Colonic mucosa (tissue), 4 donors: ENCODE data around the gene UNC13C. TPM values are rescaled to one million over a fixed set of nuclear protein-coding genes. Genes with fewer than 3 reads are reported as not detected.

ENCODE experiments used
- DNase-seq: peaks from one replicate; pipeline ENCODE4 v3.0.0-alpha.2; 2020
- H3K27ac ChIP-seq: fragments of 200-600 bp; one replicate; pipeline ENCODE4 v1.8.0; 2021
- H3K27me3 ChIP-seq: fragments of 200-600 bp; one replicate; pipeline ENCODE4 v1.8.0; 2021
- H3K36me3 ChIP-seq: fragments of 200-600 bp; one replicate; pipeline ENCODE4 v1.8.0; 2021
- H3K4me1 ChIP-seq: fragments of 200-600 bp; one replicate; pipeline ENCODE4 v1.8.0; 2021; ENCODE audit warnings: mild to moderate bottlenecking
- H3K4me3 ChIP-seq: fragments of 200-600 bp; one replicate; pipeline ENCODE4 v1.8.0; 2021
- H3K9ac ChIP-seq, 2 donors: one replicate each; pipeline ENCODE4 v1.7.0; 2013; ENCODE audit warnings: control low read depth in 2 of 2, low read depth in 2 of 2, low read length in 2 of 2
- H3K9me3 ChIP-seq: fragments of 200-600 bp; one replicate; pipeline ENCODE4 v1.8.0; 2021
- intact Hi-C: fragments of 100-400 bp; cut with DNase I; formaldehyde crosslinking; loops from one replicate; pipeline ENCODE4 v1.14.1; 2022
- total RNA-seq, 2 donors: library from RNA; stranded (reverse); fragmentation: NEBNext Ultra II Directional in 1 of 2; extraction: Animal tissue kit (Norgen Biotek cat#: 25700) in 1 of 2; gene quantifications; one replicate each; pipeline ENCODE4 v1.2.1, GENCODE V29; 2021
- TF ChIP-seq, protein P1 (sequence below): fragments of 200-600 bp; IDR thresholded peaks from one replicate; pipeline ENCODE4 v1.8.0; 2022; ENCODE audit warnings: antibody characterized with exemption, mild to moderate bottlenecking
- donor health status: healthy.
- donor health status: DM: no; HTN: no; CAD: no.
- donor health status: DM: no; HTN: no; CAD: no.

The UNC13C gene
- total RNA-seq, 2 donors from 2014 or later, result 0.05 to 0.13 TPM

DNA sequence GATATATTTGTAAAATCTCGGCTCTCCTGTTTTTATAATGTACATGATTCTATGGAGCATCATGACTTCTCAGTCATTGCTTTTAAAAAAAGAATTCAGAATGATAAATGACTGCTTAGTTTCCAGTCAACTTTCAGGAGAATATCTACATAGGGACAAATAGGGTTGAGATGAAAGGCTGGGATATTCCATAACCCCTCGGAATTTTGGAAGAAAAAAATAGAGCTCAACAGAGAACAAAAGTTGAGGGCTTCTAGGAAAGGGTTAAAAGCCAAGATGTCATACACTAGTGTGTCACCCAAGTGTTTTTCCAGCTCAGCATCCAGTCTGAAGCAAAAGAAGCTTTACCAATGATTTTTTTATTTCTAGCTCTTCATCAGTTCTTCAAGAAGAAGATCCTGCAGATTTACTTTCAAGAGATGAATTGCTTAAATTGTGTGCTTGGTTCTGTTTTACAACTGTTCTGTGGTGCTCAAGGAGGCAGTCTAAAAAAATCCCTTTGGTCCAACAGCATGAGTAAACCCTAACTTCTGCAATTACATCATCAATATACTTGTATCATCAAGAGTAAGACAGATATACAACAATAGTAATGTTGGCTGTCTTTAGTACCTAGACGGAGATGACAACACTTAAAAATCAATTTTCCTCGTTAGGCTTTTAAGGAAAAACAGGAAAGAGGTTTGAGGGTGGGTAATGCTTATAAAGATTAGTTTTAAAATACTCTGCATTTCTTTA, 979 bp downstream of the UNC13C start:
- no peak for DNase-seq
- no peak overlapping the region for H3K9ac ChIP-seq
- no peaks in the 10 kb centered on the region for H3K36me3 ChIP-seq
- H3K27ac ChIP-seq, result no peak overlapping the region
- H3K27me3 ChIP-seq, result no peaks in the 10 kb centered on the region
- TF ChIP-seq, protein P1, sequence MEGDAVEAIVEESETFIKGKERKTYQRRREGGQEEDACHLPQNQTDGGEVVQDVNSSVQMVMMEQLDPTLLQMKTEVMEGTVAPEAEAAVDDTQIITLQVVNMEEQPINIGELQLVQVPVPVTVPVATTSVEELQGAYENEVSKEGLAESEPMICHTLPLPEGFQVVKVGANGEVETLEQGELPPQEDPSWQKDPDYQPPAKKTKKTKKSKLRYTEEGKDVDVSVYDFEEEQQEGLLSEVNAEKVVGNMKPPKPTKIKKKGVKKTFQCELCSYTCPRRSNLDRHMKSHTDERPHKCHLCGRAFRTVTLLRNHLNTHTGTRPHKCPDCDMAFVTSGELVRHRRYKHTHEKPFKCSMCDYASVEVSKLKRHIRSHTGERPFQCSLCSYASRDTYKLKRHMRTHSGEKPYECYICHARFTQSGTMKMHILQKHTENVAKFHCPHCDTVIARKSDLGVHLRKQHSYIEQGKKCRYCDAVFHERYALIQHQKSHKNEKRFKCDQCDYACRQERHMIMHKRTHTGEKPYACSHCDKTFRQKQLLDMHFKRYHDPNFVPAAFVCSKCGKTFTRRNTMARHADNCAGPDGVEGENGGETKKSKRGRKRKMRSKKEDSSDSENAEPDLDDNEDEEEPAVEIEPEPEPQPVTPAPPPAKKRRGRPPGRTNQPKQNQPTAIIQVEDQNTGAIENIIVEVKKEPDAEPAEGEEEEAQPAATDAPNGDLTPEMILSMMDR, result no peak
- intact Hi-C loops, result loop anchor here (10.0 kb wide), 1 partner anchor 1126 kb away; no protein-coding TSS in a partner anchor
- no peaks in the 10 kb centered on the region for H3K9me3 ChIP-seq
- no peaks in the 10 kb centered on the region for H3K4me1 ChIP-seq
- H3K4me3 ChIP-seq, result no peak overlapping the region

DNA sequence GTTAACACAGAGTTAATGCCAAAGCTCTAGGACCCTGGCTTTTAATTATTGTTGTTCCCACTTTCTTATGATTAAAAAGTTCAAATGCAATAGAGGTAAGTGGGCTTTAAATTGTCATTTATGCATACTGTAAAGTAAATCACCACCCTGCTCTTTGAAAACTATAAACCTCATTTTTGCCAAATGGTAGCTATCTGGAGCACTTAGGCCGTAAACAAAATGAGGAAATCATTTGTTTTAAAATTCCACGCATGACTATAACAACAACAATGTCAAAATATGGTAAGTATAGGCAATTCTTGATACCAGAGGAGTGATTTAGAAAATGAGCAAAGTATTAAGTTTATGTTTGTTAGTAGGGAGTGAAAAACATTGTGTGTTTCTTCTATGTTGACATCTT, 1.8 kb downstream of the UNC13C start:
- TF ChIP-seq, protein P1, result no peak
- DNase-seq, result no peak
- Histone ChIP-seq H3K4me3 (no peak overlapping the region), H3K36me3 (no peaks in the 10 kb centered on the region), H3K4me1 (no peaks in the 10 kb centered on the region), H3K27ac (no peak overlapping the region), H3K9ac (no peak overlapping the region), H3K9me3 (no peaks in the 10 kb centered on the region), H3K27me3 (no peaks in the 10 kb centered on the region)
- intact Hi-C loops, result no loop called here

DNA sequence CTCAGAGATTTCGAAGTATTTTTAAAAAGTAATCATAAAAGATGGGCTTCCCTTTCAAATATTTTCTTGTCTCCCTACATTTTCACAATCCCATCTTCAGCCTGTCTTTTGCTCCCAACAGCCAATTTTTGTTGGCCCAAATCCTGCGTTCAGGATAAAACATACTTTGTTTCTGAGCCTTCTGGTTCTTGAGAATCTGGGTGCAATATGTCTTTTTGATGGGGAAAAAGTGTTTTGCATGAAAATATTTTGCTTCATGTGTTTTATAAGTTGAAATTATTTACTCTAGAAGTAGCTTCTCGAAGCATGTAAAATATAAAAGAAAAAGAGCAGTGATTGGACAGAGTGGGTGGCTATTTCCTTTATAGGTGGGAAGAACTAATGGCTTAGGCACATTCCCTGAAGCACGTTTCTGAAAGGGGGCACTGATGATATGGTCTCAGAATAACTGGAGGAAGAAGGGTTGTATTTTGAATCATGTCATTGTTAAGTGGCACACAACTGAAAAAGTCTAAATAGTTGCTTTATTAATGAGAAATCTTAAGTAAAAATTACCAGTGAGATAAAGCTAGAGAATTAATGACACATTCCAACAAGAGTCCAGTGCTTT, 3.9 kb downstream of the UNC13C start:
- H3K4me1 ChIP-seq, result no peaks in the 10 kb centered on the region
- DNase-seq, result no peak
- no peaks in the 10 kb centered on the region for H3K9me3 ChIP-seq
- H3K27me3 ChIP-seq, result no peaks in the 10 kb centered on the region
- H3K36me3 ChIP-seq, result no peaks in the 10 kb centered on the region
- TF ChIP-seq, protein P1, result no peak
- no peak overlapping the region for H3K4me3 ChIP-seq
- H3K27ac ChIP-seq, result no peak overlapping the region
- intact Hi-C loops, result no loop called here
- H3K9ac ChIP-seq, result no peak overlapping the region

DNA sequence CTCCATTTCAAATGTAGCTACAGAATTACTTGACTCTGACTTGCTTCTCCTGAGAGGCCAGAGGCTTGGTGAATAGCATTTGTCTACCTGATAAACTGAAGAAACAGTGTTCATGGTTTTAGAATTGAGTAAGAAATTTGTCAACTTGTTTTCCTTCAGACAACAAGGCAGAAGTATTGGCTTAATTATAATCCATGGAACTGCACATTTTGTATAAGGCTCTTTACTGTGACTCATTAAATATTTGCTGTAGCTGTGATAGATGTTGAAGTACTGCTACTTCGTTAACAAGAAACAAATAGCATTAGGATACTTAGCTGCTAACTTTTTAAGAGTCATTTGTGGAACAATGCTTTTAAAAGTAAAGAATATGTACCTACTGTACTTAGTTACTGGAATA, 4.6 kb downstream of the UNC13C start:
- intact Hi-C loops, result no loop called here
- H3K9ac ChIP-seq, result no peak overlapping the region
- TF ChIP-seq, protein P1, result no peak

DNA sequence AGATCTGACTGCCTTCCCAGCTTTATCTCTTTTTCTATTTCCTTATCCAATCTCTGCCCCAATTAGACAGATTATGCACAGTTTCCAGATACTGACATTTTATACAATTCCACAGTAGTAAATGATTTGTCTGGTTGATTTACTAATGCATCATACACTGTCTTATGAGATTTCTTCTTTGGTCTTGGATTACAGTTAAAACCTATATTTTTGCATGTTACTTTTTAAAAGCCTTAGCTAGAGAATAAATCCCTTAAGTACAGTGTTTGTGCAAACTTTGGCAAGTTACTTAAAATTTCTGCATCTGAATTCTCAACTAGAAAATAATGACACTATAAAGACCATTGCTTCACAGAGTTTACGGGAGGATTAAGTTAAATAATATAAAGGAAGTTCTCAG, 6.0 kb downstream of the UNC13C start:
- no peak for DNase-seq

More for the DNA sequence above, 4.6 kb downstream of the UNC13C start:
- no peaks in the 10 kb centered on the region for H3K9me3 ChIP-seq
- H3K27me3 ChIP-seq, result no peaks in the 10 kb centered on the region
- no peaks in the 10 kb centered on the region for H3K36me3 ChIP-seq
- no peak for DNase-seq
- H3K4me3 ChIP-seq, result no peak overlapping the region
- no peak overlapping the region for H3K27ac ChIP-seq
- no peaks in the 10 kb centered on the region for H3K4me1 ChIP-seq

More for the DNA sequence above, 6.0 kb downstream of the UNC13C start:
- H3K36me3 ChIP-seq, result no peaks in the 10 kb centered on the region
- no peaks in the 10 kb centered on the region for H3K9me3 ChIP-seq
- TF ChIP-seq, protein P1, result no peak
- H3K27ac ChIP-seq, result no peak overlapping the region
- no peak overlapping the region for H3K4me3 ChIP-seq
- no peaks in the 10 kb centered on the region for H3K4me1 ChIP-seq
- no peak overlapping the region for H3K9ac ChIP-seq
- intact Hi-C loops, result no loop called here
- H3K27me3 ChIP-seq, result no peaks in the 10 kb centered on the region
